ENCODE measurements around the gene FCMR.
A peak's percentile ranks its signal among the peaks of the same experiment; 100 is the strongest.

FCMR gene

DNA sequence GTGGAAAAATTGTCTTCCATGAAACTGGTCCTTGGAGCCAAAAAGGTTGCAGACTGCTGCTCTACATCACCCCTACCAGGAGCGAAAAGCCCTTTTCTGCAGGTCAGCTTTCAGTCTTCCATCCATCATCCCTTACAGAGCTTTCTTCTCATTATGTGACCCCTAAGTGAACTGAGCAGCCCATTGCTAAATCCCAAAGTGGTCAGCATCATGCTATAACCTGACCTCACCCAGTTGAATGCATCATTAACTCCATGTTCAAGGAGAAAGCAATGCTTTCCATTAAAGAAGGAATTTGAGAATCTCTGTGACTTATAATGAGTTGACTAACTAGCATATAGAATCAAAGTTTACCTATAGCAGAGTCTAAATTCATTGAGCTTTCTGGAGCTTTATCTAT lies 34.9 kb downstream of the FCMR start:
- Histone ChIP-seq H3K36me3 (ENCODE audit: insufficient read depth, low read length) (no peaks in the 10 kb centered on the region), H2AFZ (ENCODE audit: low read length, unreplicated experiment) (no peak overlapping the region), H3K79me2 (ENCODE audit: control insufficient read depth, insufficient read depth, low read length, unreplicated experiment) (no peaks in the 10 kb centered on the region), H3K27me3 (ENCODE audit: insufficient read depth, low read length) (no peaks in the 10 kb centered on the region), H3K27ac (ENCODE audit: low read depth, low read length) (no peak overlapping the region), H3K4me1 (ENCODE audit: control insufficient read depth, insufficient read depth, low read length, unreplicated experiment) (peaks cover 36% of the 10 kb centered on the region), H3K4me3 (ENCODE audit: low read depth, low read length) (no peak overlapping the region)

DNA sequence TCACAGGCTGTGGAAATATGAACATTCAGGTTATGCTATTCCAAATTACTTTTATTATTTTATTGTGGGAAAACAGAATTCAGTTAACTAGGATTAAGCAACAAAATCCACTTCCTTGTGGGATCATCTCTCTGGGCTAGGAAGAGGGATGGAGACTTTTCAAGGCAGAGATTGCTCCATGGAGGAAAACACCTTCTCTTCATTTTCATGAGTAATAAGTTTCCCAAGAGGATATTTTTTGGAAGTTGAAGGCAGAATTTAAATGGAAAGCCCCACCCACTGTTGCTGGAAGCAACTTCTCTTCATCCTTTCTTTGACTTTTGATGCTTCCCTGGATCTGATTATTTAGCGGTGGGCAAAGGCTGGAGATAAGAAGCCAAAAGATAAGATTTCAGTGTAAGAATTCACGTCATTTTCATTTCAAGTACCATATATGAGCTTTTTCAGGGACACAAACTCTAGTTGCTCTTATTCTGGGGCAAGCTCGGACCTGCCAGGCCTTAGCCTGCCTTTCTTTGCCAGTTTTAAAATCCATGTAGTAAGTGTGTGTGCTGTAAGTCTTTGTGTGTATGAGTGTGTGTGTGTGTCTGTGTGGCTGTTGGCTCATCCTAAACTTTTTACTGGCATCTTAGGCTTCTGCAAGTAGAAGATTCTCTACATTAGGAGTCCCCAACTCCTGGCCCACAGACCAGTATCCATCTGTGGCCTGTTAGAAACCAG lies 36.2 kb downstream of the FCMR start:
- no peaks in the 10 kb centered on the region for H3K27me3 ChIP-seq (ENCODE audit: insufficient read depth, low read length)
- H3K36me3 ChIP-seq (ENCODE audit: insufficient read depth, low read length): no peaks in the 10 kb centered on the region
- no peak overlapping the region for H3K4me3 ChIP-seq (ENCODE audit: low read depth, low read length)
- peaks cover 23% of the 10 kb centered on the region for H3K4me1 ChIP-seq (ENCODE audit: control insufficient read depth, insufficient read depth, low read length, unreplicated experiment)
- no peak overlapping the region for H2AFZ ChIP-seq (ENCODE audit: low read length, unreplicated experiment)
- H3K79me2 ChIP-seq (ENCODE audit: control insufficient read depth, insufficient read depth, low read length, unreplicated experiment): no peaks in the 10 kb centered on the region
- peak overlapping the region; percentile 30 for H3K27ac ChIP-seq (ENCODE audit: low read depth, low read length)

DNA sequence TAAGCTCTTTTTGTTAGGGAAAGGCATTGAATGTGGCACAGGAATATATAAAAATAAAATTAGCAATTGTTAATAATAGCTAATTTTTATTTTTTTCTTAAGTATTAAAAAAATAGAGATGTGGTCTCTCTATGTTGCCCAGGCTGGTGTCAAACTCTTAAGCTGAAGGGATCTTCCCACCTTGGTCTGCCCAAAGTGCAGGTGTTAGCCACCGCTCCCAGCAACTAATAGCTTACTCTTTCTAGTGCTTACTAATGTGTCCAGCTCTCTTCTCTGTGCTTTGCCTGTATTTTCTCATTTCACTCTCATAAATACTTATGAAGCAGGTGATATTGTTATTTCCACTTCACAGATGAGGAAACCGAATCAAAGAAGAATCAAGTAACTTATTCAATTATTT lies 37.9 kb downstream of the FCMR start:
- Histone ChIP-seq H2AFZ (ENCODE audit: low read length, unreplicated experiment) (no peak overlapping the region), H3K79me2 (ENCODE audit: control insufficient read depth, insufficient read depth, low read length, unreplicated experiment) (no peaks in the 10 kb centered on the region), H3K27ac (ENCODE audit: low read depth, low read length) (no peak overlapping the region), H3K4me1 (ENCODE audit: control insufficient read depth, insufficient read depth, low read length, unreplicated experiment) (peaks cover 13% of the 10 kb centered on the region), H3K4me3 (ENCODE audit: low read depth, low read length) (no peak overlapping the region), H3K36me3 (ENCODE audit: insufficient read depth, low read length) (no peaks in the 10 kb centered on the region), H3K27me3 (ENCODE audit: insufficient read depth, low read length) (no peaks in the 10 kb centered on the region)

GRCh38 chr1:206883160-206883559 lies 38.6 kb downstream of the FCMR start:
- no peak overlapping the region for H2AFZ ChIP-seq (ENCODE audit: low read length, unreplicated experiment)
- H3K36me3 ChIP-seq (ENCODE audit: insufficient read depth, low read length): no peaks in the 10 kb centered on the region
- no peak overlapping the region for H3K4me3 ChIP-seq (ENCODE audit: low read depth, low read length)
- H3K27ac ChIP-seq (ENCODE audit: low read depth, low read length): no peak overlapping the region
- peaks cover 12% of the 10 kb centered on the region for H3K4me1 ChIP-seq (ENCODE audit: control insufficient read depth, insufficient read depth, low read length, unreplicated experiment)
- H3K27me3 ChIP-seq (ENCODE audit: insufficient read depth, low read length): no peaks in the 10 kb centered on the region
- H3K79me2 ChIP-seq (ENCODE audit: control insufficient read depth, insufficient read depth, low read length, unreplicated experiment): no peaks in the 10 kb centered on the region

DNA sequence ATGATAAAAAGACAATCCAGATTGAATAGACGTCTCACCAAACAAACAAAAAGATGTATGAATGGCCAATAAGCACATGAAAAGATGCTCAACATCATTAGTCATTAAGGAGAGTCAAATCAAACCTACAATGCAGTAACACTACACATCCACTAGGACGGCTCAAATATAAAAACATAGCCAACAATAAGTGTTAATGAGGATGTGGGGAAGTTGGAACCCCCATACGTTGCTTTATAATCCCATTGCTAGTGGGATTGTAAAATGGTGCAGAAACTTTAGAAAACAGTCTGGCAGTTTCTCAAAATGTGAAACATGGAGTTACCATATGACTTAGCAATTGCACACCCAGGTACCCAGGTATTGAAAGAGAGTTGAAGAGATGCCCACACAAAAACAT lies 39.2 kb downstream of the FCMR start:
- H3K4me3 ChIP-seq (ENCODE audit: low read depth, low read length): no peak overlapping the region
- no peak overlapping the region for H2AFZ ChIP-seq (ENCODE audit: low read length, unreplicated experiment)
- H3K27me3 ChIP-seq (ENCODE audit: insufficient read depth, low read length): no peaks in the 10 kb centered on the region
- H3K27ac ChIP-seq (ENCODE audit: low read depth, low read length): no peak overlapping the region
- H3K36me3 ChIP-seq (ENCODE audit: insufficient read depth, low read length): no peaks in the 10 kb centered on the region
- peaks cover 6% of the 10 kb centered on the region for H3K4me1 ChIP-seq (ENCODE audit: control insufficient read depth, insufficient read depth, low read length, unreplicated experiment)
- H3K79me2 ChIP-seq (ENCODE audit: control insufficient read depth, insufficient read depth, low read length, unreplicated experiment): no peaks in the 10 kb centered on the region

DNA sequence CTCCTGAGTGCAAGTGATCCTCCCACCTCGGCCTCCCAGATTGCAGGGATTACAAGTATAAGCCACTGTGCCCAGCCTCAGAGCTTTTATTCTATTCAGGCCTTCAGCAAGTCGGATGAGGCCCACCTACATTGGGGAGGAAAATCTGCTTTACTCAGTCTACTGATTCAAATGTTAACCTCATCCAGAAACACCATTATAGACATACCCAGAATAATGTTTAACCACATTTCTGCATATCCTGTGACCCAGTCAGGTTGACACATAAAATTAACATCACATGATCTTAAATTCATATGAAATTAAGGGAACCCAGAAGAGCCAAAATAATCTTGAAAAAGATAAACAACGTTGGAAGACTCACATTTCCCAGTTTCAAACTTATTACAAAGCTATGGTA lies 41.4 kb downstream of the FCMR start:
- H3K4me3 ChIP-seq (ENCODE audit: low read depth, low read length): no peak overlapping the region
- no peaks in the 10 kb centered on the region for H3K4me1 ChIP-seq (ENCODE audit: control insufficient read depth, insufficient read depth, low read length, unreplicated experiment)
- no peaks in the 10 kb centered on the region for H3K79me2 ChIP-seq (ENCODE audit: control insufficient read depth, insufficient read depth, low read length, unreplicated experiment)
- peaks cover 8% of the 10 kb centered on the region; the same call in 1 of the 2 replicates for H3K27me3 ChIP-seq (ENCODE audit: insufficient read depth, low read length)
- no peaks in the 10 kb centered on the region; the same call in 1 of the 2 replicates for H3K36me3 ChIP-seq (ENCODE audit: insufficient read depth, low read length)
- H3K27ac ChIP-seq (ENCODE audit: low read depth, low read length): no peak overlapping the region
- no peak overlapping the region for H2AFZ ChIP-seq (ENCODE audit: low read length, unreplicated experiment)

DNA sequence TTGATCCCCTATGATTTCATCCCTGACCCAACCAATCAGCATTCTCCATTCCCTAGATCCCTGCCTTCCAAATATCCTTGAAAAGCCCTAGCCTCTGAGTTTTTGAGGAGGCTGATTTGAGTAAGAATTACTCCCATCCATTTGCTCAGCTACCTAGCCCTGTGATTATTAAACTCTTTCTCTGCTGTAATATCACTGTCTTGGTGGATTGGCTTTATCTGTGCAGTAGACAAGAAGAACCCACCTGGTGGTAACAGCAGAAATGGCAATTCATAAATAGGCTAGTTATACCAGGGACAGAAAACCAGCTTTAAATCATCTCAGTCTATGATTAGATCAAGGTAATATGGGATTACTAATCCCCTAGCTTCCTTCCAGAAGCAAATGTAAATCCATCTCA lies 43.3 kb downstream of the FCMR start:
- H3K79me2 ChIP-seq (ENCODE audit: control insufficient read depth, insufficient read depth, low read length, unreplicated experiment): no peaks in the 10 kb centered on the region
- H3K4me1 ChIP-seq (ENCODE audit: control insufficient read depth, insufficient read depth, low read length, unreplicated experiment): no peaks in the 10 kb centered on the region
- H3K27ac ChIP-seq (ENCODE audit: low read depth, low read length): no peak overlapping the region
- no peaks in the 10 kb centered on the region; the same call in 1 of the 2 replicates for H3K36me3 ChIP-seq (ENCODE audit: insufficient read depth, low read length)
- H3K4me3 ChIP-seq (ENCODE audit: low read depth, low read length): no peak overlapping the region
- peaks cover 11% of the 10 kb centered on the region; the same call in 1 of the 2 replicates for H3K27me3 ChIP-seq (ENCODE audit: insufficient read depth, low read length)
- no peak overlapping the region for H2AFZ ChIP-seq (ENCODE audit: low read length, unreplicated experiment)

DNA sequence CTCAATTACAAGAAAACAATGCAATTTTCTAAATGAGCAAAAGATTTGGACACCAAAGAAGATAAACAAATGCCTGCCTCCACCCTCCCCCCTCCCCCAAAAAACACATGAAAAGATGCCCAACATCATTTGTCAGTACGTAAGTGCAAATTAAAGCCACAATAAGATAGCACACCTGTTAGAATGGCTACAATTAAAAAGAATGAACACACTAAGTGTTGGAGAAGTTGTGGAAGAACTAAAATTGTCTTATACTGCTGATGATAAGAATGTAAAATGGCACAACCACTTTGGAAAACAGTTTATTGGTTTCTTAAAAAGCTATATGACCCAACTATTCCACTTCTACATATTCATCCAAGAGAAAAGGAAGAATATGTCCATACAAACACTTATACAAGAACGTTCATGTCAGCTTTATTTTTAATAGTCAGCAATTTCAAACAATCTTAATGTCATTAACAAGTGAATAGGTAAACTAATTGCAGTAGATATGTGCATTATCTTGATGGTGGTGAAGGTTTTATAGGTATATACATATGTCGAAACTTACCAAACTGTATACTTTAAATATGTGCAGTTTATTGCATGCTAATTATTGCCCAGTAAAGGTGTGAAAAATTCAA lies 45.9 kb downstream of the FCMR start:
- H3K27me3 ChIP-seq (ENCODE audit: insufficient read depth, low read length): peaks cover 18% of the 10 kb centered on the region; the same call in 1 of the 2 replicates
- H3K4me3 ChIP-seq (ENCODE audit: low read depth, low read length): no peak overlapping the region
- no peak overlapping the region for H2AFZ ChIP-seq (ENCODE audit: low read length, unreplicated experiment)
- H3K4me1 ChIP-seq (ENCODE audit: control insufficient read depth, insufficient read depth, low read length, unreplicated experiment): no peaks in the 10 kb centered on the region
- H3K27ac ChIP-seq (ENCODE audit: low read depth, low read length): no peak overlapping the region
- H3K36me3 ChIP-seq (ENCODE audit: insufficient read depth, low read length): no peaks in the 10 kb centered on the region; the same call in 1 of the 2 replicates
- H3K79me2 ChIP-seq (ENCODE audit: control insufficient read depth, insufficient read depth, low read length, unreplicated experiment): no peaks in the 10 kb centered on the region

DNA sequence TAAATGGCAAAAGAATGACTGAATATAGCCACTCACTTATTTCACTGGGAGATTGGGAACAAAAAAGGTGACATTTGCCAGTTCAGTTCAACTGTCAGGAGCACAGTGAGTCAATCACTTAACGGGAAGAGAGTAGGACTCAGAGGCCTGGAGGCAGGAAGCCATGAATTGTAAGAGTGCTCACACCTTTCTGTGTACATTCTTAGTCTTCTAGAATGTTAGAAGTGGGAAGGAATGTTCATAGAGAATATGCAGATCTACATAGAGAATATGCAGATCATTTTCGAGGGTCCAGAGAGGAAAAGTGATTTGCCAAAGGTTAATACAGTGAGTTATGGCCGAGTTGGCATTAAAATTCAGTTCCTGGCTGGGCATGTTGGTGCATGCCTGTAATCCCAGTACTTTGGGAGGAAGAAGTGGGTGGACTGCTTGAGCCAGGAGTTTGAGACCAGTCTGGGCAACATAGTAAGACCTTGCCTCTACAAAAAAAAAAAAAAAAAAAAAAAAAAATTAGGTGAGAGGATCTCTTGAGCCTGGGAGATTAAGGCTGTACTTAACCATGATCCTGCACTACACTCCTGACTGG lies 48.0 kb downstream of the FCMR start:
- H3K27ac ChIP-seq (ENCODE audit: low read depth, low read length): no peak overlapping the region
- peaks cover 31% of the 10 kb centered on the region; the same call in 1 of the 2 replicates for H3K27me3 ChIP-seq (ENCODE audit: insufficient read depth, low read length)
- H2AFZ ChIP-seq (ENCODE audit: low read length, unreplicated experiment): no peak overlapping the region
- H3K79me2 ChIP-seq (ENCODE audit: control insufficient read depth, insufficient read depth, low read length, unreplicated experiment): no peaks in the 10 kb centered on the region
- no peaks in the 10 kb centered on the region for H3K4me1 ChIP-seq (ENCODE audit: control insufficient read depth, insufficient read depth, low read length, unreplicated experiment)
- no peak overlapping the region for H3K4me3 ChIP-seq (ENCODE audit: low read depth, low read length)
- H3K36me3 ChIP-seq (ENCODE audit: insufficient read depth, low read length): no peaks in the 10 kb centered on the region; the same call in 1 of the 2 replicates

- Histone ChIP-seq H3K36me3 (ENCODE audit: insufficient read depth, low read length) (no peaks in the 10 kb centered on the region; the same call in 1 of the 2 replicates), H3K4me3 (ENCODE audit: low read depth, low read length) (no peak overlapping the region), H3K4me1 (ENCODE audit: control insufficient read depth, insufficient read depth, low read length, unreplicated experiment) (no peaks in the 10 kb centered on the region), H3K27ac (ENCODE audit: low read depth, low read length) (no peak overlapping the region), H3K79me2 (ENCODE audit: control insufficient read depth, insufficient read depth, low read length, unreplicated experiment) (no peaks in the 10 kb centered on the region), H3K27me3 (ENCODE audit: insufficient read depth, low read length) (peaks cover 31% of the 10 kb centered on the region; the same call in 1 of the 2 replicates), H2AFZ (ENCODE audit: low read length, unreplicated experiment) (no peak overlapping the region)
Measured at GRCh38 chr1:206872139-206872538, 49.6 kb downstream of the FCMR start.

GRCh38 chr1:206868264-206868663 lies 53.5 kb downstream of the FCMR start:
- H3K27me3 ChIP-seq (ENCODE audit: insufficient read depth, low read length): peaks cover 26% of the 10 kb centered on the region
- H3K4me3 ChIP-seq (ENCODE audit: low read depth, low read length): no peak overlapping the region
- peaks cover 5% of the 10 kb centered on the region for H3K4me1 ChIP-seq (ENCODE audit: control insufficient read depth, insufficient read depth, low read length, unreplicated experiment)
- H3K79me2 ChIP-seq (ENCODE audit: control insufficient read depth, insufficient read depth, low read length, unreplicated experiment): no peaks in the 10 kb centered on the region
- no peak overlapping the region for H2AFZ ChIP-seq (ENCODE audit: low read length, unreplicated experiment)
- no peak overlapping the region for H3K27ac ChIP-seq (ENCODE audit: low read depth, low read length)
- H3K36me3 ChIP-seq (ENCODE audit: insufficient read depth, low read length): no peaks in the 10 kb centered on the region
